Calu3 (cell line): Measurements from ENCODE around the gene BIN1. TPM values are rescaled to one million over a fixed set of nuclear protein-coding genes. Genes with fewer than 3 reads are reported as not detected.

ENCODE experiments used
- BruUV-seq: library from RNA; stranded (reverse); fragments of 400-500 nt; replicated peaks from 2 replicates; lab custom pipeline; 2021; lab: Mats Ljungman, UMichigan
- CTCF ChIA-PET: fragments of 300-600 bp; sonication (Branson Sonifier 250); formaldehyde crosslinking; loops from one replicate; lab custom pipeline; 2022; ENCODE audit warnings: antibody characterized with exemption; lab: Charles Lee
- DNase-seq: peaks from one replicate; pipeline ENCODE4 v3.0.0; 2022
- H3K27ac Mint-ChIP-seq: one replicate; pipeline ENCODE4 v1.8.0; 2022; ENCODE audit warnings: mixed read lengths; ENCODE audit not compliant: unreplicated experiment
- H3K27me3 Mint-ChIP-seq: one replicate; pipeline ENCODE4 v1.8.0; 2022; ENCODE audit warnings: mixed read lengths; ENCODE audit not compliant: unreplicated experiment
- H3K36me3 Mint-ChIP-seq: one replicate; pipeline ENCODE4 v1.8.0; 2022; ENCODE audit warnings: mild to moderate bottlenecking, moderate library complexity, mixed read lengths; ENCODE audit not compliant: insufficient read depth, unreplicated experiment
- H3K4me1 Mint-ChIP-seq: one replicate; pipeline ENCODE4 v1.8.0; 2022; ENCODE audit warnings: mild to moderate bottlenecking, low read depth, mixed read lengths; ENCODE audit not compliant: unreplicated experiment
- H3K4me3 Mint-ChIP-seq: one replicate; pipeline ENCODE4 v1.8.0; 2022; ENCODE audit warnings: mild to moderate bottlenecking, low read depth, moderate library complexity, mixed read lengths; ENCODE audit not compliant: unreplicated experiment
- H3K9me3 Mint-ChIP-seq: one replicate; pipeline ENCODE4 v1.8.0; 2022; ENCODE audit warnings: low read depth, mixed read lengths; ENCODE audit not compliant: unreplicated experiment
- CTCF ChIP-seq: fragments of 200-600 bp; IDR thresholded peaks from one replicate; pipeline ENCODE4 v1.8.0; 2022; ENCODE audit warnings: antibody characterized with exemption; ENCODE audit not compliant: unreplicated experiment
- intact Hi-C: fragments of 100-400 bp; cut with micrococcal nuclease; formaldehyde crosslinking; loops from one replicate; pipeline ENCODE4 v1.10.0; 2022; ENCODE audit not compliant: unreplicated experiment
- total RNA-seq: library from RNA; stranded (reverse); gene quantifications from 2 replicates; pipeline ENCODE4 v1.2.3, GENCODE V29; 2022

The BIN1 gene
- total RNA-seq, 1 experiment from 2014 or later: 52.8 TPM

DNA sequence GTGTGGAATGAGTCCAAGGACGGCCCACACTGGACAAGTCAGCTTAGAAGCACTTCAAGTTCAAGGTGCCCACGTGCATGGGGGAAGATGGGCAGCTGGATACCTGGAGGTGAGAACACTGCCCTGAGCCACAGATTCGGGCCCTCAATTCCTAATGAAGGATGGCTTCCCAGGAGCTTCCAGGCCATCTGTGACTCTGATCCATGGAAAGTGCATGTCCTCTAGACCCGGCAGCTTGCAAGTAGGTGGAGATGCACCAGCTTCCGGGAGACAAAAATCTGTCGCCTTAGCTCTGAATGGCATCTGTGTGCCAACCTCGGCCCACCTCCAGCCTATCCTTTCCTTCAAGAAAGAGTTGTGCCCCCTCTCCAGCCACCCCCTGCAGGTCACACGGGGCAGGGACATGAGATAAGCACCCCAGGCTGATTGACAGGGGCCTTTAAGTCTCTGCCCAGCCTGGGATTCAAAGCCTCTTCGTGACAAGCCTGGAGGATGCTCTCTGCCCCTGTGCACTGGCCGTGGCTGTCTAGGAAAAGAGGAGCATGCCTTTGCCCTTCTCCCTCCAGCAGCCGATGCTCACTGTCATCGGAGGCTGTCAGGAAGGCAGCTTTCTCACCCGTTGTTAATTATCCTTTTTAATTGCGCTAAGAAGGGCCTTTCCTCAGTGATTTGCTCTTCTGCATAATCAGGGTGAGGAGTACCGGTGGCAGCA, 65.5 kb downstream of the BIN1 start:
- CTCF ChIA-PET: interaction anchor here (0.7 kb wide), 2 partner anchors 1320 to 1795 kb away, joined by 3 to 4 read pairs; no protein-coding TSS in a partner anchor
- Mint-ChIP-seq H3K4me1 (no peaks in the 10 kb centered on the region), H3K27ac (no peak overlapping the region)

GRCh38 chr2:127040169-127040568, 66.8 kb downstream of the BIN1 start:
- intact Hi-C loops: no loop called here
- no peaks in the 10 kb centered on the region for H3K4me1 Mint-ChIP-seq
- no peaks in the 10 kb centered on the region for H3K9me3 Mint-ChIP-seq
- no peaks in the 10 kb centered on the region for H3K36me3 Mint-ChIP-seq
- CTCF ChIA-PET: no interaction called here
- no peak for DNase-seq
- no peak overlapping the region for H3K4me3 Mint-ChIP-seq
- no peak for TF ChIP-seq CTCF
- peaks cover 9% of the 10 kb centered on the region for H3K27me3 Mint-ChIP-seq
- no peak overlapping the region for H3K27ac Mint-ChIP-seq
- BruUV-seq: no TSS peak

More for the DNA sequence above, 65.5 kb downstream of the BIN1 start:
- TF ChIP-seq CTCF: no peak
- Mint-ChIP-seq H3K27me3 (peaks cover 9% of the 10 kb centered on the region), H3K4me3 (no peak overlapping the region), H3K9me3 (no peaks in the 10 kb centered on the region), H3K36me3 (no peaks in the 10 kb centered on the region)
- intact Hi-C loops: no loop called here
- no peak for DNase-seq
- no TSS peak for BruUV-seq

DNA sequence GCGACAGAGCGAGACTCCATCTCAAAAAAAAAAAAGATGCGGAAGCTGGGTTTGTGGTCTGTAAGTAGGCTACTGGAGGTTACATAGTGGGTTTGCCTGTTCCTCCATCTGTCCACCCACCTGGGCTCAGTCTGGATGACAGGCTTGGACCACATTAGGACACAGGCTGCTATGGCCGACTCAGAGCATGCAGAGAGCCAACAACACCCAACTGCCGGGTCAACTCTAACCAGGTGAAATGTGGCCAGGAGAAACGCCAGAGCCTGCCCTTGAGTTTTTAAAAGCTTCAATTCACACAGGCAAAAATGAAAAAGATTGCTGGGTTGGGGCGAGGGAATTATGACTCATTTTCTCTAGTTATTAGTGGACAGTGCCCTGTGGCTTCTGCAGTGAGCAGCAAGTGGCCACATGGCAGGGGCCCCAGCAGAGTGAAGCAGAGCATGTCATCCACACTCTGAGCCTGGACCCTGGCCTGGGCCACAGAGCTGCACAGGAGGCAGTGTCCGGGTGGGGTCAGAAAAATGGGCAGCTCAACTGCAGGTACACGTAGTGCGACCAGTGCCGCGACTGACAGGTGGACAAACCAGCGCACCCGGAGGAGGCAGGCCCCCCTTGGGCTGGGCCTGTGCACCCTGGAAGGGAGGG, 67.4 kb downstream of the BIN1 start:
- H3K36me3 Mint-ChIP-seq: no peaks in the 10 kb centered on the region
- H3K27me3 Mint-ChIP-seq: peaks cover 9% of the 10 kb centered on the region
- H3K4me1 Mint-ChIP-seq: no peaks in the 10 kb centered on the region
- TF ChIP-seq CTCF: no peak
- DNase-seq: no peak
- CTCF ChIA-PET: interaction anchor here (0.5 kb wide), 1 partner anchor 641 kb away, joined by 5 read pairs; no protein-coding TSS in a partner anchor
- H3K9me3 Mint-ChIP-seq: no peaks in the 10 kb centered on the region
- H3K4me3 Mint-ChIP-seq: no peak overlapping the region
- intact Hi-C loops: no loop called here
- no TSS peak for BruUV-seq
- no peak overlapping the region for H3K27ac Mint-ChIP-seq

GRCh38 chr2:127037476-127037875, 69.5 kb downstream of the BIN1 start:
- no peak overlapping the region for H3K27ac Mint-ChIP-seq
- CTCF ChIA-PET: no interaction called here
- no peaks in the 10 kb centered on the region for H3K36me3 Mint-ChIP-seq
- TF ChIP-seq CTCF: no peak
- H3K9me3 Mint-ChIP-seq: no peaks in the 10 kb centered on the region
- H3K4me3 Mint-ChIP-seq: no peak overlapping the region
- no peak for DNase-seq
- no peaks in the 10 kb centered on the region for H3K4me1 Mint-ChIP-seq
- peaks cover 9% of the 10 kb centered on the region for H3K27me3 Mint-ChIP-seq
- intact Hi-C loops: no loop called here
- no TSS peak for BruUV-seq
